Activated gamma-delta T cell treated with Interleukin-2 at 50 U/mL for 16 hours (primary cell): ENCODE results near the gene ZNF320.
A peak's percentile ranks its signal among the peaks of the same experiment; 100 is the strongest.
"Not testable (repeated sequence)": the region's sequence is repeated elsewhere in the genome, so short reads cannot be mapped to it uniquely, and the experiment has no call there.

Source experiments
- DNase-seq: peaks from one replicate; pipeline ENCODE4 v3.0.0-alpha.2; 2020

Gene ZNF320

DNA sequence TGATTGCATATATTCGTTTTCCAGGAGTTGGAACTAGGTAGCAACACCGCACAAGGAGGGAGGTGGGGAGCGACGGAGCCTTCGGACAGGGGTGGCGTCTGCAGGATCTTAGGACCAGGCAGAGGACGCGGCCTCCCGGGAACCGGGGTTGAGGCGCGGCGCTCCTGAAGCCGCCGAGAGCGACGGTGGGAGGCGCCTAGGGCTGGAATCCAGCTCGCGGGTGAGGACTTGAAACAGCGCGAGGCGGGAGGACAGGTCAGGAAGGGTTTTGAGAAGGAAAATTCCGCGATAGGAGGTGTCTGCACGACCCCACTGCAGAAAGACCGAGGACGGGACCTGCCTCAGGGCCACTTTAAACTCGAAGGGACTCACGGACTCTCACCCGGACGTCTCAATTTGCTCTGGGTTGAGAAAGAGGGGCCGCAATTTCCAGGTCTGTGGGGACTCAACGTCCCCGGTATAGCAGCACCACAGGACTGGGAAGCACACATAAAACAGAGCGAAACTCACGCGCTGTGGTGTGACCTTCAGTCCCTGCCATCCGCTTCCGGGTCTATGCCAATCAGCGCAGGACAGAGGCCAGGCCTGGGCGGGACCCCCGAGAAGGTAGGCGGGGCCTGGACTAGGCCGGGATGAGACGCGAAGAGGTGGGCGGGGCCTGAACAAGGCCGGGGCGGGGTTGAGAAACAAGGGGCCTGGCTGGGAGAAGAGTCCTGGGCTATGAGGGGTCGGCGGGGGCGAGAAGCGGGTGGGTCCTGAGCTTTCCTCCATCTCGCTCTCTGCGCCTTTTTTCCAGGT, at the start of gene ZNF320:
TSS of gene ZNF320 (minus strand) at position 498 of the 798 bp plus-strand sequence. CDS start 7,380 bp downstream, outside the sequence.
- DNase-seq, result peak; percentile 93

DNA sequence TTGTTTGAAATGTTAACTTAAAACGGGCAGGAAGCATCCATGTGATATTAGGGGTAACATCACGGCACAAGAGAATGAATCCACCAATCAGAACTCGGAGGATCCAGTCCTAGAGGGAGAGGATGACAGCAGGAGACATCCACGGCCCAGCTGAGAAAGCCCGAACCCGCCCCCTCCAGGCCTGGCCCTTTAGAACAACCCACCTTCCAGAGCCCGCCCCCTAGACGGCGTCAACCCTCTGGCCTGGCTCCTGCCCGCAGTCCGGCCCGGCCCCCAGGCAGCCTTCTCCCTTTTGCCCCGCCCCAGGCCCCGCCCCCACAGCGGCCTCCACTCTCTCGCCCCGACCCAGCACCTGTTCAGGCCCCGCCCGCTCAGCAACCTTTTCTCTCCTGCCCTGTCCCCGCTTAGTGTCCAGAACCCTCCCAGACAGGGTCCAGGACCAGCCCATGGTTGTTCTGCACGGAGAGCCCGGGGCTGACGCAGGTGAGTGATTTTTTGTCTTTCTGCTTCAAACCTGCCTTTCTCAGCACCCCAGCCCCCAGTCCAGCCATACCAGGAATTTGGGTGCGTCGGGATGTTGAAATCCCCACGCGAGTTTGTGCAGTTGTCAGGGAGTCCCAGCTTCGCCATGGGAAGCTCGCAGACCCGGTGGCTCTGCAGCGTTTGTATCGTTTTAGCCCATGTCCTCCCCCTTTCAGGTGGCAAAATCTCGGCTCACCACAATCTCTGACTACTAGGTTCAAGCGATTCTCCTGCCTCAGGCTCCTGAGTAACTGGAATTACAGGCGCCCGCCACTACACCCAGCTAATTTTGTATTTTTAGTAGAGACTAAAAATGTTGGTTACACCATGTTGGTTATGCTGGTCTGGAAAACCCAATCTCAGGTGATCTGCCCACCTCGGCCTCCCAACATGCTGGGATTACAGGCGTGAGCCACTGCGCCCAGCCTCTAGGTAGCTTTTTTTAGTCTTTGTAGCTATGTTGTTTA, 49.2 kb upstream of the ZNF320 start:
- no peak for DNase-seq

DNA sequence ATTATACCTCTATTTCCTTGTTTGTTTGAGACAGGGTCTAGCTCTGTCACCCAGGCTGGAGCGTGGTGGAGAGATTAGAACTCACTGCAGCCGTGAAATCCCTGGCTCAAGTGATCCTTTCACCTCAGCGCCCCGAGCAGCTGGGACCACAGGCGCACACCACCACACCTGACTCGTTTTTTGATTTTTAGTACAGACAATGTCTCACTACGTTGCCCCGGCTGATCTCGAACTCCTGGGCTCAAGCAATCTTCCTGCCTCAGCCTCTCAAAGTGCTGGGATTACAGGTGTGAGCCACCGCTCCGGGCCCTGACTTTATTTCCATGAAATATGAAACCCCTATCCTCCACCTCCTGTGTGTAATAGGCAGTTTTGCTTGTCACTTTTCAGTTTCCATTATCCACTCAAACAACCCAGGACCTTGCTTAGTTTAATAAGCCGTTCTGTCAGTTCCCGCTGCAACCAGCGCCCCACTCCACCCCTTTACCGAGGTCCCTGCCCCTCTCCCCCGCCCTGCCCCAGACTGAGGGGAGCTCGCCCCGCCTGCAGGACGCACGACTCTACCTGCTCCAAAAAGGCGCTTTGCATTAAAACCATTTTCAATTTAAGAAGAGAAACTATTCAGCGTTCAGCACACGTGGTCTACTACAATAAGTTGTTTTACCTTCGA, 48.4 kb upstream of the ZNF320 start:
- no peak for DNase-seq

DNA sequence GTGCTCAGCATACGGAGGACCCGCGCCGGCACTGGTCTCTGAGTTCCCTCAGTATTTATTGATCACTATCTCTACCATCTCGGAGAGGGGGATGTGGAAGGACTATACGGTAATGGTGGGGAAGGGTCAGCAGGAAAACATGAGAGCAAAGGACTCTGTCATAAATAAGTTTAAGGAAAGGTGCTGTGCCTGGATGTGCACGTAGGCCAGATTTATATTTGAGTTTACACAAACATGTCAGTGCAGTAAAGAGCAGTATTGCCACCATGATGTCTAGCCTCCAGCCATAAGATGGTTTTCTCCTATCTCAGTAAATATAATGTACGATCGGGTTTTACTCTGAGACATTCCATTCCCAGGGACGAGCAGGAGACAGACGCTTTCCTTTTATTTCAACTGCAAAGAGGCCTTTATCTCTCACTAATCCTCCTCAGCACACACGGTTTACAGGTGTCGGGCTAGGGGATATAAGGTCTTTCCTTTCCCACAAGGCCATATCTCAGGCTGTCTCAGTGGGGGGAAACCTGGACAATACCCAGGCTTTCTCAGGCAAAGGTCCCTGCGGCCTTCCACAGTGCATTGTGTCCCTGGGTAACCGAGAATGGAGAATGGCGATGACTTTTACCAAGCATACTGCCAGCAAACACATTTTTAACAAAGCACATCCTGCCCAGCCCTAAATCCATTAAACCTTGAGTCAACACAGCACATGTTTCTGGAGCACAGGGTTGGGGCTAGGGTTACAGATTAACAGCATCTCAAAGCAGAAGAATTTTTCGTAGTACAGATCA, 47.5 kb upstream of the ZNF320 start:
- not testable (repeated sequence) for DNase-seq

DNA sequence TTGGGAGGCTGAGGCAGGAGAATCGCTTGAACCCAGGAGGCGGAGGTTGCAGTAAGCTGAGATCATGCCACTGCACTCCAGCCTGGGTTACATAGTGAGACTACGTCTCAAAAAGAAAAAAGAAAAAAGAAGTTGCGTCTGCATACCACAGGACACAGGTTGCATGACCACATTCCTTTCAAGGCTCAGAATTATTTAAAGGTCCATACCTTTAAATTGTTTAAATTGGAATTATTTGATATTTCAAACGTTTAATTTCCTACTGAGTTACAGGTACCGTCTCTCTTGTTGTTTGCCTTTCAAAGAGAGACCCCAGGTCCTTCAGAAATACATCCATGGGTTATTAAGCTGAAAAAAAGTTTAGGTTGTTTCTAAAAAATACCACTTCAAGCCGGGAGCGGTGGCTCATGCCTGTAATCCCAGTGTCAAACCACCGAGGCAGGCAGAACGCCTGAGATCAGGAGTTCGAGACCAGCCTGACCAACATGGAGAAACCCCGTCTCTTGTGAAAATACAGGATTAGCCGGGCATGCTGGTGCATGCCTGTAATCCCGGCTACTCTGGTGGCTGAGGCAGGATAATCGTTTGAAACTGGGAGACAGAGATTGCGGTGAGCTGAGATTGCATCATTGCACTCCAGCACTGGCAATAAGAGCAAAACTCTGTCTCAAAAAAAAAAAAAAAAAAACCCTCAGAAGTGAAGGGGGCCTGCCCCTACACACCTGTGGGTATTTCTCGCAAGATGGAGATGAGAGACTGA, 46.6 kb upstream of the ZNF320 start:
- DNase-seq, result no peak

DNA sequence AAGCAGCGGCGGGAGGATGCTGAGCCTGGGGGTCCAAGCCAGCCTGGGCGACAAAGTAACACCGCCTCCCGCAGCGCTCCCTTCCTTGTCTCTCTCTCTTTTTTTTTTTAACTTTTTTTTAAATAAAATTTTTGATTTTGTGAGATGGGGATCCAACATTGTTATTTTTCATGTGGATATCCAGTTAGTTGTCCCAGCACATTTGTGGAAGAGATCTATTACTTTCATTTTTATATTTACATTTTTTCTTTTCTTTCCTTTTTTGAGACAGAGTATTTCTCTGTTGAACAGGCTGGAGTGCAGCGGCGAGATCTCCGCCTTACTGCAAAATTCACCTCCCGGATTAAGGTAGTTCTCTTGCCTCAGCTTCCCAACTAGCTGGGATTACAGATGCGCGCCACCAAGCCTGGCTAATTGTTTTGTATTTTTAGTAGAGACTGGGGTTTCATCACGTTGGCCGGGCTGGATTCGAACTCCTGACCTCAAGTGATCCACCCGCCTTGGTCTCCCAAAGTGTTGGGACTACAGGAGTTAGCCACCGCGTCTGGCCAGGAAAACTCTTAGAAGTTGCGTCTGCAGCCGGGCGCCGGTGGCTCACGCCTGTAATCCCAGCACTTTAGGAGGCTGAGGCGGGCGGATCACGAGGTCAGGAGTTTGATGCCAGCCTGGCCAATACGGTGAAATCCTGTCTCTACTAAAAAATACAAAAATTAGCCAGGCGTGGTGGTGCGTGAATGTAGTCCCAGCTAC, 45.9 kb upstream of the ZNF320 start:
- no peak for DNase-seq

DNA sequence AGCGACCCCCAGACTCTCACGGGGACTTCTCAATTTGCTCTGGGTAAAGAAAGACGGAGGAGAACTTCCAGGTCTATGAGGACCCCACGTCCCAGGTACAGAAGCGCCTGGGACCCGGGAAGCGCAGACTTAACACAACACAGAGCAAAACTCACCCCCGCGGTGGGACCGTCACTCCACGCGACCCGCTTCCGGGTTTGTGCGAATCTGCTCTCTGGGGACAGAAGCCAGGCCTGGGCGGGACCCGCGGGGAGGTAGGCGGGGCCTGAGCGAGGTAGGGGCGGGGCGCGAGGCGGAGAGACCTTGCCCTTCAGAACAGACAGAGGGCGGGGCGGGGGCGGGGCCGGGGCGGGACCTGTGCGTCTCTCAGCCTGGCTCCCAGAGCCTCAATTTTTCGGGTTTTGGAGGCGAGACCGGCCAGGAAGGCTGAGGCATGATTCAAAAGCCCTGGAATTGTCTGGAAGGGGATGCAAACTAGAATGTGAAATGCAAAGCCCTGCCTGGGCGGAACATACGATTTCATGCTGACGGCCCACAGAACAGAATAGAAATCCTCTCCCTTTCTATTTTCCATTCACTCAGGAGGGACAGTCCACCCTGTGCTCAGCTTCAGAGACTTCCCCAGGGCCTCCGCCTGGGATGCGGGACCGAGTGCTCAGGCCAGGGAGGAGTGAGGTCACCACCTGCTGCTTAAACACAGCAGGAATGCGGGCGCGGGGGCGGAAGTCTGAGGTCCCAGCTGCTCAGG, 45.1 kb upstream of the ZNF320 start:
- DNase-seq, result peak; percentile 97

DNA sequence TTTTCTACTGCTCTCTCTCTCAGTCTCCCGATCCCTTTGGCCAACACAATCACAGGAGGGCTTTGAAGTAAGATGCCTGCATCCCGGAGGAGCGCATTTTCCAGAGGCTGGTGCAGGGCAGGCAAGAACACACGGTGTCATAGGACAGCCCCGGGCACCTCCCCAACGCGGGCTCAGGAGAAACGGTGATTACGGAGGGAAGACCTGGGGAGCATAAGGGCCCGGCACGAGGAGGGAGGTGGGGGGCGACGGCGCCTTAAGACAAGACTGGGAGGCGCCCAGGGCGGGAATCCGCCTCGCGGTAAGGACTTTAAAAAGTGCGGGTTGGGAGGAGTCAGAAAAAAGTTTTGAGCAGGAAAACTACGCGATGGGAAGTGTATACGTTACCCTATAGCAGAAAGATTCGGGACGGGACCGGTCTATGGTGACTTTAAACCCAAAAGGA, 44.5 kb upstream of the ZNF320 start:
- DNase-seq, result no peak

DNA sequence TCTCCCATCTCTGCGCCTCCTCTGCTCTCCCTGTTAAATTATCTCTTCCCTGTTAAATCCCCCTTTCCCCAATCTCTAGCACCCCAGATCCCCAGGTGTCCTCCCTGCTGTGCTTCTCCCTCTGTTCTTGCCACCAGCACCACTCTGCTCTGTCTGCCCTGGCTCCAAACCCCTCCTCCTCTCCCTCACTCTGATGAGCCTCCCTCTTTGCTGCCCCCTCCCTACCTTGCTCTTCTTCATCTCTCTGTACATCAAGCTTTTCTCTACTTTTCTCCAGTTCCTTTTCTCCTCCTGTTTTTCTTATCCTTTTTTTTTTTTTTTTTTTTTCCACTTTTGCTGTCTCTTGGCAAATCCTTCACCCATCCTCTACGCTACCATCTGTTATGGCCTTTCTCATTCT, 44.1 kb upstream of the ZNF320 start:
- DNase-seq, result not testable (repeated sequence)

DNA sequence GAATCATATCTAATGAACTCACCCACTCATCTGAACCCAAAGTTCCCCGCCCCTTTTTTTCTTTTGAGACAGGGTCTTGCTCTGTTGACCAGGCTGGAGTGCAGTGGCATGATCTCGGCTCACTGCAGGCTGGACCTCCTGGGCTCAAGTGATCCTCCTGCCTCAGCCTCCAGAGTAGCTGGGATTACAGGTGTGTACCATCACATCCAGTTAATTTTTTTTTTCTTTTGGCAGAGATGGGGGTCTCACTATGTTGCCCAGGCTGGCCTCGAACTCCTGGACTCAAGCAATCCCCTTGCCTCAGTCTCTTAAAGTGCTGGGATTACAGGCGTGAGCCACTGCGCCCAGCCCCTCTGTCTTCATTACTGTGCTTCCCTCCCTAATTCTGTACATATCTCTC, 43.5 kb upstream of the ZNF320 start:
- not testable (repeated sequence) for DNase-seq

DNA sequence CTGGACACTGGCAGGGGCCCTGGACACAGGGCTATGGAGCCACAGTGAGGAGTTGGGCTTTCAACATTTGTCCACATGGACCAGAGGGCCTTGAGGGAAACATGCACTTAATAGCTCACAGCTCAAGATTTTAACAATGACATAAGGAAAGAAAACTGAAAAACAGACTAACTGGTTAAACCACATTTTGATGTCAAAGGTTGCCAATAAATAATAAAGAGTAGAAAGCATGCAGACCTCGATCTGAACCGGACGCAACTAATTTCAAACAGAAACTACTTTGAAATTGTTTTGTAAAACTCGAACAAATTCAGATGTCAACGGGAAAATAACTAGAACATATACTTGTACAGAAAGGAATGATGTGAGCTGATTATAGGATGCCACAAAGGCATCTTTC, 41.3 kb upstream of the ZNF320 start:
- DNase-seq, result no peak

DNA sequence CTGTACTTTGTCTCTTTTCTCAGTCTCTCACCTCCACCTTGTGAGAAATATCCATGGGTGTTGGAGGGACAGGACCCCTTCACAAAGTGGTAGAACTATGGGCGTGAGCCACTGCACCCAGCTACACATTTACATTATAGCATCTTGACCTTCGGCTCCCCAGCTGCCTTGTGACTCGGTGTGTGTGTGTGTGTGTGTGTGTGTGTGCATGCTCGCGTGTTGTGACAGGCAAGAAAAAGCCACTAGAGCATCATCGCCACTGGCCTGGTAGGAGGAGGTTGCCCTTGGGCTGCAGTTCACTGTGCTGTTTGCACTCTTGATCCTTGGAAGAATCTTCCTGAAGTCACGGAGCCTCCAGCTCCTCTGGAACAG, 39.5 kb upstream of the ZNF320 start:
- no peak for DNase-seq

DNA sequence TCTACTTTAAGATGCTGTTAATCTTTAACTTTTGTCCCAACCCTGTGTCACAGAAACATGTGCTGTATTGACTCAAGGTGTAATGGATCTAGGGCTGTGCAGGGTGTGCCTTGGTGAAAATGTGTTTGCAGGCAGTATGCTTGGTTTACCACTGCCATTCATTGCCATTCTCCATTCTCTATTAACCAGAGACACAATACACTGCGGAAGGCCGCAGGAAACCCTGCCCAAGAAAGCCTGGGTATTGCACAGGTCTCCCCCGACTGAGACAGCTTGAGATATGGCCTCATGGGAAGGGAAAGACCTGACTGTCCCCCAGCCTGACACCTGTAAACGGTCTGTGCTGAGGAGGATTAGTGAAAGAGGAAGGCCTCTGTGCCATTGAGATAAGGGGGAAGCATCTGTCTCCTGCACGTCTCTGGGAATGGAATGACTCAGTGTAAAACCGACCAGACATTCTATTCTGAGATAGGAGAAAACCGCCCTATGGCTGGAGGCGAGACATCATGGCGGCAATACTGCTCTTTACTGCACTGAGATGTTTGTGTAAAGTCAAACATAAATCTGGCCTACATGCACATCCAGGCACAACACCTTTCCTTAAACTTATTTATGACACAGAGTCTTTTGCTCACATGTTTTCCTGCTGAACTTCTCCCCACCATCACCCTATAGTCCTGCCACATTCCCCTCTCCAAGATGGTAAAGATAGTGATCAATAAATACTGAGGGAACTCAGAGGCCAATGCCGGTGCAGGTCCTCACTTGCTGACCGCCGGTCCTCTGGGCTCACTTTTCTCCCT, 38.9 kb upstream of the ZNF320 start:
- no peak for DNase-seq

DNA sequence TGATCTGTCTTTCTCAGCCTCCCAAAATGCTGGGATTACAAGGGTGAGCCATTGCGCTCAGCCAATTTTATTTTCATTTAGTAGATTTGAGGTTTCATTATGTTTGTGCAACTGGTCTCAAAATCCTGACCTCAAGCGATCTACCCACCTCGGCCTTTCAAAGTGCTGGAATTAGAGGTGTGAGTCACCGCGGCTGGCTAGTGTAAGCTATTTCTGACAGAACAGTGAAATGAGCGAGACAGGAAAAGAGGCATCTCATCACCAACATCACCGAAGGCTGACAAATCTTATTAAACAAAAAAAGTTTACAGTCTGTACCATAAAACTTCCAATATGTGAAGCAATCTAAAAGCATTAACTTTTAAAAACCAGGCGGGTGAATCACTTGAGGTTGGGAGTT, 38.0 kb upstream of the ZNF320 start:
- no peak for DNase-seq

DNA sequence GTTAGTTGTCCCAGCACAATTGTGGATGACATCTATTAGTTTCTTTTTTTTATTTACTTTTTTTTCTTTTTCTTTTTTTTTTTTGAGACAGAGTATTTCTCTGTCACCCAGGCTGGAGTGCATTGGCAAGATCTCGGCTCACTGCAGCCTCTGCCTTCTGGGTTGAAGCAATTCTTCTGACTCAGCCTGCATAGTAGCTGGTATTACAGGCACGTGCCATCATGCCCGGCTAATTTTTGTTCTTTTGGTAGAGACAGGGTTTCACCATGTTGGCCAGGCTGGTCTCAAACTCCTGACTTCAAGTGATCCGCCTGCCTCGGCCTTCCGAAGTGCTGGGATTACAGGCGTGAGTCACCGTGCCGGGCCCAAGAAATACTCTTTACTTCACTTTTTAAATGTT, 27.2 kb upstream of the ZNF320 start:
- DNase-seq, result not testable (repeated sequence)

DNA sequence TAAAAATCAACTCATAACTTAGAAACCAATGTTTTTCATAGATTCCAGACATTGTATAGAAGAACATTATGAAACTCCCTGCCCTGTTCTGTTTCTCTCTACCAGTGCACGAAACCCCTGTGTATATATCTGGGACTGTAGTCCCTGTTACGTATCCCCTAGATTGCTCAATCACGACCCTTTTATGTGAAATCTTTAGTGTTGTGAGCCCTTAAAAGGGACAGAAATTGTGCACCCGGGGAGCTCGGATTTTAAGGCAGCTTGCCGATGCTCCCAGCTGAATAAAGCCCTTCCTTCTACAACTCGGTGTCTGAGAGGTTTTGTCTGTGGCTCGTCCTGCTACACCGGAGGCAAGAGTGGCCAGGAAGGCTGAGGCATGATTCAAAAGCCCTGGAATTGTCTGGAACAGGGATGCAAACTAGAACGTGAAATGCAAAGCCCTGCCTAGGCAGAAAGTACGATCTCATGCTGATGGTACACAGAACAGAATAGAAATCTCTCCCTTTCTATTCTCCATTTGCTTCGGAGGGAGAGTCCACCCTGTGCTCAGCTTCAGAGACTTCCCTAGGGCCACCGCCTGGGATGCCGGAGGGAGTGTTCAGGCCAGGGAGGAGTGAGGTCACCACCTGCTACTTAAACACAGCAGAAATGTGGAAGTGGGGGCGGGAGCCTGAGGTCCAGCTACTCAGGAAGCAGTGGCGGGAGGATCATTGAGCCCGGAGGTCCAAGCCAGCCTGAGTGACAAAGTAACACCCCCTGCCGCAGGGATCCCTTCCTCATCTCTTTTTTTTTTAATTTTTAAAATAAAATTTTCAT, 26.6 kb upstream of the ZNF320 start:
- no peak for DNase-seq

DNA sequence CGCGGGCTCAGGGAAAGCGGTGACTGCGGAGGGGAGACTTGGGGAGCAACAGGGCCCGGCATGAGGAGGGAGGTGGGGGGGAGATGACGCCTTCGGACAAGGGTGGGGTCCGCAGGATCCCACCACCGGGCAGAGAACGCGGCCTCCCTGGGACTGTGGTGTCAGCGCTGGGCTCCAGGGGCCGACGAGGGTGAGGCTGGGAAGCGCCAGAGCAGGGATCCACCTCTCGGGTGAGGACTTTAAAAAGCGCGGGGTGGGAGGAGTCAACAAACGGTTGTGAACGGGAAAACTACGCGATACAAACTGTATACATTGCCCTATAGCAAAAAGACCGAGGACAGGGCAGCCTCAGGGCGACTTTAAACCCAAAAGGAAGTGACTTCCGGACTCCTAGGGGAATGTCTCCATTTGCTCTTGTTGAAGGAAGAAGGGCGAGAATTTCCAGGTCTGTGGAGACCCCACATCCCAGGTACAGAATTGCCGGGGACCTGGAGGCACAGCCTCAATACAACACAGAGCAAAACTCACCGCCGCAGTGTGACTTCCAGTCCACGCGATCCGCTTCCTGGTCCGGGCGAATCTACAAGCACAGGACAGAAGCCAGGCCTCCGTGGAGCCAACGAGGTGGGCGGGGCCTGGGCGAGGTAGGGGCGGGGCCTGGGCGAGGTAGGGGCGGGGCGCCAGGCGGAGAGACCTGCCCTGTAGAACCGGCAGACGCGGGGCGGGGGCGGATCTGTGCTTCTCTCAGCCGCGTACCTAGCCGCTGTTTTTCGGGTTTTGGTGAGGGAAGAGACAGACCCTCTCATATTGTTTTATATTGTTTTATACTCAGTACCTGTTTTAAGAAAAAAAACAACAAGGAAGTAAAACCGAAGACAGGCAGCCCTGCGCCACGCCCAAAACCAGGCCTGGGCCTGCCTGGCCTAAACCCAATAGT, 25.7 kb upstream of the ZNF320 start, which contains the start of gene ZNF888:
TSS of gene ZNF888 (minus strand) at position 588 of the 937 bp plus-strand sequence. CDS start 5,555 bp downstream, outside the sequence.
- DNase-seq, result peak; percentile 86
